Measurements from ENCODE around the gene ROCK1.

Gene ROCK1

GRCh38 chr18:21109936-21110712 is 1.5 kb downstream of the ROCK1 start:
- no peak for DNase-seq (ENCODE audit: low read depth in 3 of 3, low spot score in 1 of 3)

- DNase-seq (ENCODE audit: low read depth in 3 of 3, low spot score in 1 of 3) = no peak
Measured at GRCh38 chr18:21105936-21106335, 5.7 kb downstream of the ROCK1 start.

- DNase-seq (ENCODE audit: low read depth in 3 of 3, low spot score in 1 of 3) = no peak
Measured at GRCh38 chr18:21101172-21101571, 10.4 kb downstream of the ROCK1 start.

GRCh38 chr18:21100678-21101077 is 10.9 kb downstream of the ROCK1 start:
- DNase-seq (ENCODE audit: low read depth in 3 of 3, low spot score in 1 of 3) = no peak

- no peak for DNase-seq (ENCODE audit: low read depth in 3 of 3, low spot score in 1 of 3)
Measured at GRCh38 chr18:21100146-21100545, 11.5 kb downstream of the ROCK1 start.

- DNase-seq (ENCODE audit: low read depth in 3 of 3, low spot score in 1 of 3) = no peak
Measured at GRCh38 chr18:21099442-21099841, 12.2 kb downstream of the ROCK1 start.

GRCh38 chr18:21096760-21097159 is 14.9 kb downstream of the ROCK1 start:
- no peak for DNase-seq (ENCODE audit: low read depth in 3 of 3, low spot score in 1 of 3)

GRCh38 chr18:21093133-21093532 is 18.5 kb downstream of the ROCK1 start:
- DNase-seq (ENCODE audit: low read depth in 3 of 3, low spot score in 1 of 3) = no peak

- DNase-seq (ENCODE audit: low read depth in 3 of 3, low spot score in 1 of 3) = no peak
Measured at GRCh38 chr18:21090680-21091079, 20.9 kb downstream of the ROCK1 start.

GRCh38 chr18:21085579-21086166 is 25.9 kb downstream of the ROCK1 start:
- DNase-seq (ENCODE audit: low read depth in 3 of 3, low spot score in 1 of 3) = no peak

GRCh38 chr18:21084511-21085078 is 27.0 kb downstream of the ROCK1 start:
- no peak for DNase-seq (ENCODE audit: low read depth in 3 of 3, low spot score in 1 of 3)

GRCh38 chr18:21083017-21083416 is 28.6 kb downstream of the ROCK1 start:
- no peak for DNase-seq (ENCODE audit: low read depth in 3 of 3, low spot score in 1 of 3)

GRCh38 chr18:21081426-21081825 is 30.2 kb downstream of the ROCK1 start:
- no peak for DNase-seq (ENCODE audit: low read depth in 3 of 3, low spot score in 1 of 3)

- no peak for DNase-seq (ENCODE audit: low read depth in 3 of 3, low spot score in 1 of 3)
Measured at GRCh38 chr18:21080576-21080975, 31.0 kb downstream of the ROCK1 start.

- DNase-seq (ENCODE audit: low read depth in 3 of 3, low spot score in 1 of 3) = no peak
Measured at GRCh38 chr18:21074336-21075323, 37.0 kb downstream of the ROCK1 start.

- no peak for DNase-seq (ENCODE audit: low read depth in 3 of 3, low spot score in 1 of 3)
Measured at GRCh38 chr18:21073180-21073579, 38.4 kb downstream of the ROCK1 start.

GRCh38 chr18:21071071-21071470 is 40.5 kb downstream of the ROCK1 start:
- DNase-seq (ENCODE audit: low read depth in 3 of 3, low spot score in 1 of 3) = no peak

- DNase-seq (ENCODE audit: low read depth in 3 of 3, low spot score in 1 of 3) = no peak
Measured at GRCh38 chr18:21069468-21069867, 42.1 kb downstream of the ROCK1 start.

- DNase-seq (ENCODE audit: low read depth in 3 of 3, low spot score in 1 of 3) = no peak
Measured at GRCh38 chr18:21064347-21064746, 47.3 kb downstream of the ROCK1 start.

- DNase-seq (ENCODE audit: low read depth in 3 of 3, low spot score in 1 of 3) = no peak
Measured at GRCh38 chr18:21063011-21063410, 48.6 kb downstream of the ROCK1 start.

GRCh38 chr18:21057112-21057511 is 54.5 kb downstream of the ROCK1 start:
- DNase-seq (ENCODE audit: low read depth in 3 of 3, low spot score in 1 of 3) = no peak
